PC-3 (cell line): ENCODE results near the gene KHDRBS2.

Experiments
- CTCF ChIP-seq: fragments of 300-600 bp; sonication (generic); conservative IDR thresholded peaks from 2 replicates; pipeline ENCODE4 v1.5.1; 2017; ENCODE audit warnings: antibody characterized with exemption, low read depth, mild to moderate bottlenecking, low read length
- EZH2 ChIP-seq: fragments of 300-600 bp; sonication (generic); IDR thresholded peaks from one replicate; pipeline ENCODE4 v1.6.1; 2017; ENCODE audit warnings: antibody characterized with exemption, mild to moderate bottlenecking, low read length; ENCODE audit not compliant: unreplicated experiment

GRCh38 chr6:61751986-61752385, 534.0 kb downstream of the KHDRBS2 start:
- TF ChIP-seq EZH2: no peak
- no peak for TF ChIP-seq CTCF
